HCT116 (cell line): ENCODE data around the gene FADS1. TPM values are rescaled to one million over a fixed set of nuclear protein-coding genes. Genes with fewer than 3 reads are reported as not detected.

ENCODE experiments used
- ATAC-seq: fragments of 200-7000 bp; cut with Tn5 transposase; 2 replicates; pipeline ENCODE4 v1.9.1; 2020; ENCODE audit warnings: mild to moderate bottlenecking, moderate library complexity
- BruUV-seq: library from RNA; stranded (reverse); fragments of 400-500 nt; replicated peaks from 2 replicates; lab custom pipeline; 2021; lab: Mats Ljungman, UMichigan
- CTCF ChIA-PET: fragments of 300-600 bp; sonication (Branson Sonifier 250); formaldehyde crosslinking; loops from one replicate; lab custom pipeline; 2021; ENCODE audit warnings: antibody characterized with exemption; lab: Charles Lee
- POLR2A ChIA-PET: fragments of 300-600, 350-600 bp; sonication (Branson Sonifier 250); formaldehyde crosslinking; loops from one replicate; lab custom pipeline; 2021; ENCODE audit warnings: antibody characterized with exemption; lab: Charles Lee
- RAD21 ChIA-PET, 2 experiments: fragments of 300-600 bp; sonication (Branson Sonifier 250); formaldehyde crosslinking; loops; one replicate each; lab custom pipeline; 2023; ENCODE audit warnings: low total read pairs in 2 of 2; ENCODE audit not compliant: uncharacterized antibody in 2 of 2, unreplicated experiment in 2 of 2, low non-redundant PET in 1 of 2; lab: Charles Lee
- DNase-seq: peaks from one replicate; pipeline ENCODE4 v3.0.0-alpha.2; 2010; ENCODE audit warnings: low read depth, low spot score
- H2AFZ ChIP-seq: fragments of 200-600 bp; shearing (Covaris generic), sonication (generic); 2 replicates; pipeline ENCODE4 v1.6.1; 2017; ENCODE audit warnings: low read depth, mixed run types, mixed read lengths, antibody characterized with exemption, low read length; ENCODE audit not compliant: poor library complexity, severe bottlenecking
- H3K27ac ChIP-seq: 2 replicates; pipeline ENCODE4 v1.5.1; 2012; ENCODE audit warnings: low read depth, low read length
- H3K27me3 ChIP-seq: fragments of 200-600 bp; sonication (generic); 2 replicates; pipeline ENCODE4 v1.6.1; 2016; ENCODE audit warnings: mixed run types, low read length, mixed read lengths; ENCODE audit not compliant: insufficient read depth
- H3K36me3 ChIP-seq, 2 experiments: fragments of 200-500 bp in 1 of 2; fragments of 200-600 bp in 1 of 2; sonication (Bioruptor generic) in 1 of 2; sonication (generic) in 1 of 2; 2 replicates each; pipeline versions ENCODE4 v1.5.1 to v1.6.1; 2014 to 2016; ENCODE audit warnings: low read length in 2 of 2, inconsistent platforms in 1 of 2, mixed read lengths in 1 of 2, mixed run types in 1 of 2; ENCODE audit not compliant: insufficient read depth in 2 of 2, control insufficient read depth in 1 of 2
- H3K4me1 ChIP-seq, 2 experiments: fragments of 200-600 bp in 1 of 2; sonication (generic) in 1 of 2; 2 replicates each; pipeline versions ENCODE4 v1.5.1 to v1.6.1; 2012 to 2017; ENCODE audit warnings: low read length in 2 of 2, inconsistent platforms in 1 of 2, mild to moderate bottlenecking in 1 of 2, mixed read lengths in 1 of 2, mixed run types in 1 of 2, moderate library complexity in 1 of 2; ENCODE audit not compliant: insufficient read depth in 2 of 2, control insufficient read depth in 1 of 2
- H3K4me2 ChIP-seq: fragments of 200-600 bp; sonication (generic); 2 replicates; pipeline ENCODE4 v1.6.1; 2017; ENCODE audit warnings: mixed run types, low read length, mixed read lengths
- H3K4me3 ChIP-seq, 2 experiments: fragments of 200-600 bp in 1 of 2; sonication (generic) in 1 of 2; replicated peaks in 1 of 2; 2 replicates each; pipeline ENCODE4 v1.5.1; 2011 to 2016; ENCODE audit warnings: low read length in 2 of 2, control low read depth in 1 of 2, low read depth in 1 of 2, mild to moderate bottlenecking in 1 of 2, mixed read lengths in 1 of 2, mixed run types in 1 of 2
- H3K79me2 ChIP-seq: fragments of 200-600 bp; sonication (generic); 2 replicates; pipeline ENCODE4 v1.6.1; 2017; ENCODE audit warnings: mild to moderate bottlenecking, mixed run types, low read length, moderate library complexity, mixed read lengths; ENCODE audit not compliant: insufficient read depth
- H3K9ac ChIP-seq: fragments of 200-600 bp; sonication (generic); 2 replicates; pipeline ENCODE4 v1.6.1; 2016; ENCODE audit warnings: low read length, mixed read lengths
- H3K9me2 ChIP-seq: fragments of 200-600 bp; sonication (generic), shearing (Covaris generic); 2 replicates; pipeline ENCODE4 v1.6.1; 2017; ENCODE audit warnings: mixed run types, mild to moderate bottlenecking, moderate library complexity; ENCODE audit not compliant: insufficient read depth
- H3K9me3 ChIP-seq, 2 experiments: fragments of 200-500 bp in 1 of 2; fragments of 200-600 bp in 1 of 2; sonication (Bioruptor generic) in 1 of 2; sonication (generic) in 1 of 2; 2 replicates each; pipeline ENCODE4 v1.6.1; 2014 to 2017; ENCODE audit warnings: low read length in 2 of 2, mixed read lengths in 2 of 2, inconsistent platforms in 1 of 2, low read depth in 1 of 2, mild to moderate bottlenecking in 1 of 2, mixed run types in 1 of 2, moderate library complexity in 1 of 2; ENCODE audit not compliant: control insufficient read depth in 1 of 2, insufficient read depth in 1 of 2
- H4K20me1 ChIP-seq: fragments of 200-600 bp; sonication (generic), shearing (Covaris generic); 2 replicates; pipeline ENCODE4 v1.6.1; 2017; ENCODE audit warnings: mixed run types, mild to moderate bottlenecking, moderate library complexity; ENCODE audit not compliant: insufficient read depth
- CBX3 ChIP-seq: IDR thresholded peaks from 2 replicates; pipeline ENCODE4 v1.6.1; 2012; ENCODE audit warnings: low read depth
- CEBPB ChIP-seq: IDR thresholded peaks from 2 replicates; pipeline ENCODE4 v1.6.1; 2012; ENCODE audit warnings: low read depth
- EGR1 ChIP-seq: IDR thresholded peaks from 2 replicates; pipeline ENCODE4 v1.6.1; 2012; ENCODE audit warnings: low read depth
- EZH2 ChIP-seq: fragments of 200-600 bp; sonication (generic); IDR thresholded peaks from 2 replicates; pipeline ENCODE4 v1.6.1; 2017; ENCODE audit warnings: antibody characterized with exemption, mixed run types
- EZH2phosphoT487 ChIP-seq: fragments of 200-600 bp; IDR thresholded peaks from 2 replicates; pipeline ENCODE4 v1.6.1; 2018; ENCODE audit warnings: antibody characterized with exemption, borderline replicate concordance
- JUND ChIP-seq: IDR thresholded peaks from 2 replicates; pipeline ENCODE4 v1.6.1; 2012
- POLR2A ChIP-seq: IDR thresholded peaks from 2 replicates; pipeline ENCODE4 v1.7.0; 2011; ENCODE audit warnings: borderline replicate concordance; ENCODE audit not compliant: insufficient read depth, insufficient read length; ENCODE audit errors: extremely low read depth
- POLR2AphosphoS5 ChIP-seq: IDR thresholded peaks from 2 replicates; pipeline ENCODE4 v1.6.1; 2011; ENCODE audit warnings: mild to moderate bottlenecking, low read depth, low read length, moderate library complexity
- SIN3A ChIP-seq: IDR thresholded peaks from 2 replicates; pipeline ENCODE4 v1.6.1; 2012; ENCODE audit warnings: low read depth
- SP1 ChIP-seq: IDR thresholded peaks from 2 replicates; pipeline ENCODE4 v1.6.1; 2012; ENCODE audit warnings: low read depth
- TCF7L2 ChIP-seq: IDR thresholded peaks from 2 replicates; pipeline ENCODE4 v1.7.0; 2011; ENCODE audit warnings: borderline replicate concordance, inconsistent platforms; ENCODE audit not compliant: insufficient read depth, insufficient read length; ENCODE audit errors: extremely low read depth
- YY1 ChIP-seq: IDR thresholded peaks from 2 replicates; pipeline ENCODE4 v1.6.1; 2011; ENCODE audit warnings: low read length, low read depth, moderate library complexity, mild to moderate bottlenecking; ENCODE audit not compliant: insufficient replicate concordance; ENCODE audit errors: extremely low read depth
- intact Hi-C: fragments of 100-400 bp; cut with micrococcal nuclease; formaldehyde crosslinking; loops from 2 replicates; pipeline ENCODE4 v1.10.0; 2022
- total RNA-seq: library from RNA; stranded (reverse); gene quantifications from one replicate; pipeline ENCODE4 v1.2.1, GENCODE V29; 2021; ENCODE audit not compliant: unreplicated experiment
- TF ChIP-seq, protein P1 (sequence below): IDR thresholded peaks from 2 replicates; pipeline ENCODE4 v1.6.1; 2011; ENCODE audit warnings: mild to moderate bottlenecking, low read length, moderate library complexity; ENCODE audit not compliant: insufficient replicate concordance; ENCODE audit errors: extremely low read depth
- TF ChIP-seq, protein P2 (sequence below): IDR thresholded peaks from 2 replicates; pipeline ENCODE4 v1.6.1; 2012
- TF ChIP-seq, protein P3 (sequence below), 3 experiments: fragments of 200-600 bp in 1 of 3; sonication (generic) in 1 of 3; IDR thresholded peaks in 2 of 3; conservative IDR thresholded peaks in 1 of 3; 2 replicates each; pipeline ENCODE4 v1.5.1; 2012 to 2017; ENCODE audit warnings: low read depth in 2 of 3, low read length in 2 of 3, antibody characterized with exemption in 1 of 3, borderline replicate concordance in 1 of 3, control low read depth in 1 of 3, mild to moderate bottlenecking in 1 of 3, mixed read lengths in 1 of 3, mixed run types in 1 of 3, moderate library complexity in 1 of 3; ENCODE audit not compliant: insufficient read depth in 1 of 3

FADS1 gene
- total RNA-seq, 1 experiment from 2014 or later, result 56.6 TPM

DNA sequence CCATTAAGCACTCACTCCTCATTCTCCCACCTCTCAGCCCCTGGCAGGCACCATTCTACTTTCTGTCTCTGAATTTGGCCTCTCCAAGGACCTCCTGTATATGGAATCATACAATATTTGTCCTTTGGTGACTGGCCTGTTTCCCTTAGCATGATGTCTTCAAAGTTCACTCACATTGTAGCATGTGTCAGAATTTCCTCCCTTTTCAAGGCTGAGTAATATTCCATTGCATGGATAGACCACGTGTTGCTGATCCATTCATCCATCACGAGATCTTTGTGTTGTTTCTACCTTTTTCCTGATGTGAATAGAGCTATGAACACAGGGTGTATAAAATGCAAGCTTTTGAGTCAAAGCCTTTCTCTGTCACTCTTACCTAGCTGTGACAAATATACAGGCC, 22.9 kb upstream of the FADS1 start:
- intact Hi-C loops, result no loop called here
- H4K20me1 ChIP-seq, result no peaks in the 10 kb centered on the region
- no peak overlapping the region for H2AFZ ChIP-seq
- H3K79me2 ChIP-seq, result no peaks in the 10 kb centered on the region
- POLR2A ChIA-PET, result no interaction called here
- TF ChIP-seq, protein P1, sequence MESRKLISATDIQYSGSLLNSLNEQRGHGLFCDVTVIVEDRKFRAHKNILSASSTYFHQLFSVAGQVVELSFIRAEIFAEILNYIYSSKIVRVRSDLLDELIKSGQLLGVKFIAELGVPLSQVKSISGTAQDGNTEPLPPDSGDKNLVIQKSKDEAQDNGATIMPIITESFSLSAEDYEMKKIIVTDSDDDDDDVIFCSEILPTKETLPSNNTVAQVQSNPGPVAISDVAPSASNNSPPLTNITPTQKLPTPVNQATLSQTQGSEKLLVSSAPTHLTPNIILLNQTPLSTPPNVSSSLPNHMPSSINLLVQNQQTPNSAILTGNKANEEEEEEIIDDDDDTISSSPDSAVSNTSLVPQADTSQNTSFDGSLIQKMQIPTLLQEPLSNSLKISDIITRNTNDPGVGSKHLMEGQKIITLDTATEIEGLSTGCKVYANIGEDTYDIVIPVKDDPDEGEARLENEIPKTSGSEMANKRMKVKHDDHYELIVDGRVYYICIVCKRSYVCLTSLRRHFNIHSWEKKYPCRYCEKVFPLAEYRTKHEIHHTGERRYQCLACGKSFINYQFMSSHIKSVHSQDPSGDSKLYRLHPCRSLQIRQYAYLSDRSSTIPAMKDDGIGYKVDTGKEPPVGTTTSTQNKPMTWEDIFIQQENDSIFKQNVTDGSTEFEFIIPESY, result no peak
- no peak for TF ChIP-seq TCF7L2
- no peak for TF ChIP-seq CEBPB
- TF ChIP-seq SIN3A, result no peak
- CTCF ChIA-PET, result no interaction called here
- no peaks in the 10 kb centered on the region for H3K36me3 ChIP-seq
- DNase-seq, result no peak
- ATAC-seq, result no peak
- no TSS peak for BruUV-seq
- H3K4me2 ChIP-seq, result no peak overlapping the region
- H3K4me3 ChIP-seq, result no peak overlapping the region
- no peak overlapping the region for H3K9ac ChIP-seq
- H3K9me3 ChIP-seq, result no peaks in the 10 kb centered on the region
- peaks cover 0 to 5% of the 10 kb centered on the region in 2 experiments; a peak in 1 of 4 replicates for H3K4me1 ChIP-seq
- no peaks in the 10 kb centered on the region for H3K27me3 ChIP-seq
- no peaks in the 10 kb centered on the region for H3K9me2 ChIP-seq
- H3K27ac ChIP-seq, result no peak overlapping the region
- RAD21 ChIA-PET, result no interaction called here

DNA sequence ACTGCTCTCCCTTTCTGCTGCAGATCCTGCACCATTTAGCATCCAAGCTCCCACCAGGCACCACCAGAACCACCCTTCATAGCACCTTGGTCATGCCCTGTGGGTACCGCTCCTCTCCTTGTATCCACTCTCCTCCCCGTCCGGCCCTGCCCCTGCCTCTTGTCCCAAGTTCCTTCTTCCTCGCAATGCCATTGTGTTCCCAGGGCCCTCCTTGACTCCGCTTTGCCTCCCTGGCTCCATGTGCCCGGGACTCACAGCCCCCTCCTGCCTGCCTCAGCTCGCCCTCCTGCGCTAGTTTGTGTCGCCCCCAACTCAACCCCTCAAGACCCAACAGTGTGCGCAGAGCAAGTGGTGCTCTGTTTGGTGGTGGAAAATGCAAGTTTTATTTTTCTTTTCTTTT, 22.1 kb upstream of the FADS1 start:
- no peak for DNase-seq
- H4K20me1 ChIP-seq, result no peaks in the 10 kb centered on the region
- CTCF ChIA-PET, result no interaction called here
- TF ChIP-seq CBX3 (no peak), SP1 (no peak), POLR2A (no peak), CEBPB (no peak), POLR2AphosphoS5 (no peak), EZH2 (no peak), JUND (no peak), YY1 (no peak), EZH2phosphoT487 (no peak), SIN3A (no peak), TCF7L2 (no peak), EGR1 (no peak)
- TF ChIP-seq, protein P2, sequence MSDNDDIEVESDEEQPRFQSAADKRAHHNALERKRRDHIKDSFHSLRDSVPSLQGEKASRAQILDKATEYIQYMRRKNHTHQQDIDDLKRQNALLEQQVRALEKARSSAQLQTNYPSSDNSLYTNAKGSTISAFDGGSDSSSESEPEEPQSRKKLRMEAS, result no peak
- TF ChIP-seq, protein P3, sequence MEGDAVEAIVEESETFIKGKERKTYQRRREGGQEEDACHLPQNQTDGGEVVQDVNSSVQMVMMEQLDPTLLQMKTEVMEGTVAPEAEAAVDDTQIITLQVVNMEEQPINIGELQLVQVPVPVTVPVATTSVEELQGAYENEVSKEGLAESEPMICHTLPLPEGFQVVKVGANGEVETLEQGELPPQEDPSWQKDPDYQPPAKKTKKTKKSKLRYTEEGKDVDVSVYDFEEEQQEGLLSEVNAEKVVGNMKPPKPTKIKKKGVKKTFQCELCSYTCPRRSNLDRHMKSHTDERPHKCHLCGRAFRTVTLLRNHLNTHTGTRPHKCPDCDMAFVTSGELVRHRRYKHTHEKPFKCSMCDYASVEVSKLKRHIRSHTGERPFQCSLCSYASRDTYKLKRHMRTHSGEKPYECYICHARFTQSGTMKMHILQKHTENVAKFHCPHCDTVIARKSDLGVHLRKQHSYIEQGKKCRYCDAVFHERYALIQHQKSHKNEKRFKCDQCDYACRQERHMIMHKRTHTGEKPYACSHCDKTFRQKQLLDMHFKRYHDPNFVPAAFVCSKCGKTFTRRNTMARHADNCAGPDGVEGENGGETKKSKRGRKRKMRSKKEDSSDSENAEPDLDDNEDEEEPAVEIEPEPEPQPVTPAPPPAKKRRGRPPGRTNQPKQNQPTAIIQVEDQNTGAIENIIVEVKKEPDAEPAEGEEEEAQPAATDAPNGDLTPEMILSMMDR (IDR thresholded peaks at IDR 0.05 in 2 of 3, conservative IDR thresholded peaks at IDR 0.05 in 1 of 3; ENCODE audit: borderline replicate concordance in 1 of 3, insufficient read depth in 1 of 3, low read depth in 2 of 3, low read length in 2 of 3), result no peak

More for the DNA sequence above, 22.1 kb upstream of the FADS1 start:
- intact Hi-C loops, result no loop called here
- RAD21 ChIA-PET, result no interaction called here
- no peak overlapping the region for H3K27ac ChIP-seq
- H3K9me3 ChIP-seq, result no peaks in the 10 kb centered on the region
- H3K4me2 ChIP-seq, result no peak overlapping the region
- ATAC-seq, result no peak
- H3K9ac ChIP-seq, result no peak overlapping the region
- no peaks in the 10 kb centered on the region for H3K36me3 ChIP-seq
- POLR2A ChIA-PET, result no interaction called here
- H3K27me3 ChIP-seq, result no peaks in the 10 kb centered on the region
- H2AFZ ChIP-seq, result no peak overlapping the region
- H3K4me3 ChIP-seq, result no peak overlapping the region
- no peaks in the 10 kb centered on the region for H3K9me2 ChIP-seq
- BruUV-seq, result no TSS peak
- H3K4me1 ChIP-seq, result peaks cover 0 to 5% of the 10 kb centered on the region in 2 experiments; a peak in 1 of 4 replicates
- H3K79me2 ChIP-seq, result no peaks in the 10 kb centered on the region
